GM13977 (cell line): ENCODE data around the gene ZNF512.

Source experiments
- DNase-seq: peaks from one replicate; pipeline ENCODE4 v3.0.0; 2012; ENCODE audit warnings: low spot score
- in situ Hi-C: fragments of 300-500 bp; cut with MboI; formaldehyde crosslinking; loops from one replicate; pipeline ENCODE4 v1.12.0; 2022; ENCODE audit warnings: low sequenced_read_pairs, low pct_unique_long_range_greater_than_20kb, mixed read lengths, inconsistent platforms; ENCODE audit not compliant: unreplicated experiment
- TF ChIP-seq, protein P1 (sequence below): IDR thresholded peaks from 2 replicates; pipeline ENCODE4 v1.5.1; 2012; ENCODE audit warnings: mild to moderate bottlenecking, control low read depth; ENCODE audit not compliant: insufficient read depth; ENCODE audit errors: extremely low read depth, missing control alignments

Gene ZNF512

DNA sequence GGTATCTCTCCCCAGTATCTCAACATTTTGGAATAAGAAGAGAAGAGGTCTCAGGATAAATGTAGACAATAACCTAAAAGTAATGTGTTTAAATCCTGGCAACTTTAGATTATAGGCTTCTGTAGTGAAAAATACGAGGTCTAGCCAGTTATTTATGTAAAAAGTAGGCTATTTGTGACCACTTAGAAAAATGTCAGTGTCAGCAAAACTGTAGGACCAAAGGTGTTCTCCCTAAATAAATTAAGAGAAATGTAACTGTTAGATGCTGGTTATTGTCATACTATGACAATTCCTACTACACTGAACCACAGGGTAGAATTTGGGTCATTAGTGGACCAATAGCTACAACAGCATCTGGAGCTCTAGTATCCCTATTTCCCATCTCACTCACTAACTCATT lies 78.5 kb downstream of the ZNF512 start:
- no peak for DNase-seq
- TF ChIP-seq, protein P1, sequence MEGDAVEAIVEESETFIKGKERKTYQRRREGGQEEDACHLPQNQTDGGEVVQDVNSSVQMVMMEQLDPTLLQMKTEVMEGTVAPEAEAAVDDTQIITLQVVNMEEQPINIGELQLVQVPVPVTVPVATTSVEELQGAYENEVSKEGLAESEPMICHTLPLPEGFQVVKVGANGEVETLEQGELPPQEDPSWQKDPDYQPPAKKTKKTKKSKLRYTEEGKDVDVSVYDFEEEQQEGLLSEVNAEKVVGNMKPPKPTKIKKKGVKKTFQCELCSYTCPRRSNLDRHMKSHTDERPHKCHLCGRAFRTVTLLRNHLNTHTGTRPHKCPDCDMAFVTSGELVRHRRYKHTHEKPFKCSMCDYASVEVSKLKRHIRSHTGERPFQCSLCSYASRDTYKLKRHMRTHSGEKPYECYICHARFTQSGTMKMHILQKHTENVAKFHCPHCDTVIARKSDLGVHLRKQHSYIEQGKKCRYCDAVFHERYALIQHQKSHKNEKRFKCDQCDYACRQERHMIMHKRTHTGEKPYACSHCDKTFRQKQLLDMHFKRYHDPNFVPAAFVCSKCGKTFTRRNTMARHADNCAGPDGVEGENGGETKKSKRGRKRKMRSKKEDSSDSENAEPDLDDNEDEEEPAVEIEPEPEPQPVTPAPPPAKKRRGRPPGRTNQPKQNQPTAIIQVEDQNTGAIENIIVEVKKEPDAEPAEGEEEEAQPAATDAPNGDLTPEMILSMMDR, result no peak
- in situ Hi-C loops, result no loop called here

DNA sequence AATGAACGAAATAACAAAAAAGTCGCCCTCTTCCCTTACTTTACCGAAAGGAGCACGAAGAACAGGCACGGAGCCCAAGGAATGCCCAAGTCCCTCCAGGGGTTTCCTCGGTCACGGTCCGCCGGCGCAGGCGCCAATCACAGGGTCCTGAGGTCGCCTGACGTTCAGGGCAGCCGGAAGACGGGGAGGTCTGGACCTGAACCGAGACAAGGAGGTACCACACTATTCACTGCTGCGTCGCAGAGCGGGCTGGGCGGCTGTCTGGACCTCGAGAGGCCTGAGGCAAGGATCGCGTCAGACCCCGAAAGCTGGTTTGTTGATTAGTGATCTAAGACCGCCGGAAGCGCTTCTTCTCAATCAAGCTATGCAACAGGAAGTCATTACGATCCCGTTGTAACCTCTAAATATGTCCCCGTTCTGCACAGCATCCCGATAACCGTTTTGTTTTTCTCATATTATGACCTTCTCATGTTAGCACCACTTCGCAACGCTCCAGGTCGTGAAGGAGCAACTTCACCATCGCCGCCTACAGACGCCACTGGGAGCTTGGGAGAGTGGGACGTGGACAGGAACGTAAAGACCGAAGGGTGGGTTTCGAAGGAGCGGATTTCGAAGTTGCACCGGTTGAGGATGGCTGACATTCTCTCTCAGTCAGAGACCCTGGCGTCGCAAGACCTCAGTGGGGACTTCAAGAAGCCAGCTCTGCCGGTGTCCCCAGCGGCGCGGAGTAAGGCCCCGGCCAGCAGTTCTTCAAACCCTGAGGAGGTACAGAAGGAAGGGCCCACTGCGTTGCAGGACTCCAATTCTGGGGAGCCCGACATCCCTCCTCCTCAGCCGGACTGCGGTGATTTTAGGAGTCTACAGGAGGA lies 80.7 kb downstream of the ZNF512 start, which contains the start of the genes SLC4A1AP and SUPT7L:
Gene SLC4A1AP (plus strand): TSS at position 605 of the 869 bp plus-strand sequence. CDS start 26 bp downstream, at position 631.
Gene SUPT7L (minus strand): TSS at position 330 of the 869 bp plus-strand sequence. CDS start 1,422 bp downstream, outside the sequence.
- TF ChIP-seq, protein P1, result no peak
- in situ Hi-C loops, result no loop called here
- DNase-seq, result peak; percentile 82

DNA sequence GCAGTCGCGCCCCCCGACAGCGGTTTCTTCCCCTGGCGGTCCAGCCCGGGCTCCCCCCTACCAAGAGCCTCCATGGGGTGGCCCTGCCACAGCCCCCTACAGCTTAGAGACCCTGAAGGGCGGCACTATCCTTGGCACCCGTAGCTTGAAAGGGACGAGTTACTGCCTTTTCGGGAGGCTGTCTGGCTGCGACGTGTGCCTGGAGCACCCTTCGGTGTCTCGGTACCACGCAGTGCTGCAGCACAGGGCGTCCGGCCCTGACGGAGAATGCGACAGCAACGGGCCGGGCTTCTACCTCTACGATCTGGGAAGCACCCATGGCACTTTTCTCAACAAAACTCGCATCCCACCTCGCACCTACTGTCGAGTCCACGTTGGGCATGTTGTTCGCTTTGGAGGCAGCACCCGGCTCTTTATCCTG lies 81.3 kb downstream of the ZNF512 start:
- in situ Hi-C loops, result no loop called here
- TF ChIP-seq, protein P1, result no peak
- peak; percentile 17 for DNase-seq

DNA sequence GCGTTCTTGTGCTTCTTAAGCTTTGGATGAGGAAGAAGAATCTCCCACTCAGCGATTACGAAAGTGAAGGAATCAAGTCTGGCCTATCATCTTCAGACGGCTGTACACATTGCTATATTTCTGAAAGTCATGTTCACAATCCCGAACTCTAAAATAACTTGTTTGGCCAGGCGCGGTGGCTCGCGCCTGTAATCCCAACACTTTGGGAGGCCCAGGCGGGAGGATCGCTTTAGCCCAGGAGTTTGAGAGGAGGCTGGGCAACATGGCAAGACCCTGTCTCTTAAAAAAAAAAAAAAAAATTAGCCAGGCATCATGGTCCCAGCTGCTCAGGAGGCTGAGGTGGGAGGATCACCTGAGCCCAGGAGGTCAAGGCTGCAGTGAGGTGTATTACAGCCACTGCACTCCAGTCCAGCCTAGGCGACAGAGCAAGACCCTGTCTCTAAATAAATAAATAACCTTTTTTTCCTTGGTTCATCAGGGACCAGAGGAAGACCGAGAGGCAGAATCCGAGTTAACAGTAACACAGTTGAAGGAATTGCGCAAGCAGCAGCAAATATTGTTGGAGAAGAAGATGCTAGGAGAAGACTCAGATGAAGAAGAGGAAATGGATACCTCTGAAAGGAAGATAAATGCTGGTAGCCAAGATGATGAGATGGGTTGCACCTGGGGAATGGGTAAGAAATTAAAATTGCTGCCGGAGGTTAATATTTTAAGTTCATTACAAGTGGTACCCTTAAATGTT lies 82.0 kb downstream of the ZNF512 start:
- TF ChIP-seq, protein P1, result no peak
- no peak for DNase-seq
- in situ Hi-C loops, result no loop called here

DNA sequence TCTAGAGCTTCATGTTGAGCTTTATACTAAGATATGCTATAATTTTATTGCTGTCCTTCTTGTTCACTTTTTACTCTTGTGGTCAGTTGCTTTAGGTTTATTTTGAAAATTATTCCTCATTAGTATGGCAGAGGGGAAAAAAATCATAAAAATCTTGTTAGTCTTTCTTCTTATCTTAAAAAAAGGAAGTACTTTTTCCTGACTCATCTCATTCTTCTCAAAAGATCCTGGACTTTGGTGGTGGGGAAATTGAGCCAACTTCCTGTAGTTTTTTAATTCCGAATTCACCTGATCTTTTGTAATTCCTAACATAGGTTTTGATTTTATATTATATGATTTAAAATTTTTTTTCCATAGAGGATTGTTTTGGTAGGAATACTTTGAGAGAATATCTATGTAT lies 84.6 kb downstream of the ZNF512 start:
- TF ChIP-seq, protein P1, result no peak
- no peak for DNase-seq
- in situ Hi-C loops, result no loop called here

DNA sequence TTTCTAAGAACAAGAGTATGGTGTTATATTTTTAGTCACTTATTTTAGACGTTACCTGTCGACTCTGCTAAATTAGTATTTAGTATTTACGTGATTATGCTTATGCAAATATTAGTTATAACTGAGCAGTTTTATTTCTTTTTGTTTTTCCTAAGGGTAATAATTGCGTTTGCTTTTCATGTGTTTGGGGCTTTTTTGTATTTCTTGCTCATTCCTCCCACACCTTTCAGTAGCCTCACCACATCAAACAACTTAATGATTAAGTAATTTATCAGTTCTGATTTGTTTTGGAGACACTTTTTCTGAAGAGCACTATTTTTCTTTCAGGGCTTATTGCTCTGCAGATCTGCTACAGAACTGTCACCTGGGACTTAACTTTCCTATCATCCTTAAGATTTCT lies 88.4 kb downstream of the ZNF512 start:
- in situ Hi-C loops, result no loop called here

More for the DNA sequence above, 88.4 kb downstream of the ZNF512 start:
- TF ChIP-seq, protein P1, result no peak
- no peak for DNase-seq
